SW480 (cell line): ENCODE measurements around the gene C10orf53.
"Not testable (repeated sequence)": the region's sequence is repeated elsewhere in the genome, so short reads cannot be mapped to it uniquely, and the experiment has no call there.

ENCODE experiments used
- DNase-seq: peaks from one replicate; pipeline ENCODE4 v3.0.0-alpha.2; 2016; ENCODE audit warnings: low spot score

Gene C10orf53

GRCh38 chr10:49652421-49653272, 26.8 kb upstream of the C10orf53 start:
- DNase-seq: no peak

GRCh38 chr10:49653273-49653929, 26.1 kb upstream of the C10orf53 start:
- DNase-seq: no peak

GRCh38 chr10:49654036-49654693, 25.3 kb upstream of the C10orf53 start:
- DNase-seq: no peak

GRCh38 chr10:49655099-49655498, 24.4 kb upstream of the C10orf53 start:
- no peak for DNase-seq

- no peak for DNase-seq
Measured at GRCh38 chr10:49656845-49657493, 22.5 kb upstream of the C10orf53 start.

- no peak for DNase-seq
Measured at GRCh38 chr10:49657606-49658005, 21.8 kb upstream of the C10orf53 start.

GRCh38 chr10:49661140-49661856, 18.2 kb upstream of the C10orf53 start:
- DNase-seq: peak; percentile 69

- DNase-seq: no peak
Measured at GRCh38 chr10:49662169-49662830, 17.2 kb upstream of the C10orf53 start.

GRCh38 chr10:49663596-49663995, 15.9 kb upstream of the C10orf53 start:
- no peak for DNase-seq

GRCh38 chr10:49664006-49664841, 15.2 kb upstream of the C10orf53 start:
- DNase-seq: no peak

GRCh38 chr10:49664842-49665355, 14.6 kb upstream of the C10orf53 start:
- no peak for DNase-seq

- no peak for DNase-seq
Measured at GRCh38 chr10:49666054-49666615, 13.3 kb upstream of the C10orf53 start.

GRCh38 chr10:49666685-49667084, 12.8 kb upstream of the C10orf53 start:
- no peak for DNase-seq

GRCh38 chr10:49667991-49668390, 11.5 kb upstream of the C10orf53 start:
- peak; percentile 20 for DNase-seq

GRCh38 chr10:49668684-49669083, 10.8 kb upstream of the C10orf53 start:
- DNase-seq: no peak

GRCh38 chr10:49678827-49679479, 498 bp upstream of the C10orf53 start:
- no peak for DNase-seq

- not testable (repeated sequence) for DNase-seq
Measured at GRCh38 chr10:49682449-49682848, 3.0 kb downstream of the C10orf53 start.

- no peak for DNase-seq
Measured at GRCh38 chr10:49682879-49683278, 3.4 kb downstream of the C10orf53 start.

- no peak for DNase-seq
Measured at GRCh38 chr10:49686651-49687050, 7.2 kb downstream of the C10orf53 start.
